GM04504 (cell line): ENCODE data around the gene CDC25B.

Source experiments
- DNase-seq: peaks from one replicate; pipeline ENCODE4 v3.0.0-alpha.2; 2012; ENCODE audit warnings: low read depth

The CDC25B gene

GRCh38 chr20:3764659-3765058 lies 31.5 kb upstream of the CDC25B start:
- DNase-seq: no peak

GRCh38 chr20:3765171-3765882 lies 30.8 kb upstream of the CDC25B start:
- DNase-seq: no peak

- no peak for DNase-seq
These were observed 29.5 kb upstream of the CDC25B start for GRCh38 chr20:3766422-3767109.

- DNase-seq: no peak
These were observed 29.0 kb upstream of the CDC25B start for GRCh38 chr20:3767110-3767426.

GRCh38 chr20:3767427-3768341 lies 28.4 kb upstream of the CDC25B start, which contains the start of gene ADISSP:
Gene ADISSP, minus strand, starts transcription at chr20:3767753. Its CDS starts 7,653 bp downstream, at chr20:3760100.
- peak; percentile 96 for DNase-seq

DNA sequence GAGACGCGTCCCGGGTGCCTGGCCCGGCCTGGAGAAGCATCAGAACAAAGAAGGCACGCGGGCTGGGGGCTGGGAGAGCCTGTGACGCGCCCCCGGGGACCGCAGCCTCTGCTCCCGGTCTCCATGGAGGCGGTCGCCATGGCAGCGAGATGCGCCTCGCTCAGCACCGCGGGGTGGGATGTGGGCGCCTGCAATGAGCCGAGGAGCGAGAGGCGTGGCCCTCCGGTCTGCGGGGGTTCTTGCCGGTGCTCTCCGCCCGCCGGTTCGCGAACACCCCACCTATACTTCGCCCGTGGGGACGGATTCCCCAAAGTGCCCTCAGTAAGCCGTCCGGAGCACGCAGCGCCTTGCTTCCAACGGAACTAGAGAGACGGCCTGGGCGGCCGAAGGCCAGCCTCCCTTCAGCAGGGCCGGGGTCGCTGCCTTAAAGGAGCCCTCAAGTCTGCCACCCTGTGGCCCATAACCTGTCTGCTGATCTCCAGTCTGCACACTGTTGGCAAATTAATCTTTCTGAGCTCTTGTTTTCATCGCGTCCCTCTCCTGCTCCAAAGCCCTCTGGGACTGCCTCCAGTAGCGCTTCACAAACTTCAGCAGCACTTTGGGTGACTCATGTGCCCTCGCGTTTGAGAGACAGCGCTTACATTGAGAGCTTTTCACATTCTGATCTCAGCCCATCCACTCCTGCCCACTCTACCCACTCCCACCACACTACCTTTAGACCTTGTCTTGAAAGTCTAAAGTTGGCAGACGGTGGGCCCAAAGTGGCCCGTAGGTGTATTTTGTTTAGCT lies 27.6 kb upstream of the CDC25B start:
- DNase-seq: peak; percentile 70

DNA sequence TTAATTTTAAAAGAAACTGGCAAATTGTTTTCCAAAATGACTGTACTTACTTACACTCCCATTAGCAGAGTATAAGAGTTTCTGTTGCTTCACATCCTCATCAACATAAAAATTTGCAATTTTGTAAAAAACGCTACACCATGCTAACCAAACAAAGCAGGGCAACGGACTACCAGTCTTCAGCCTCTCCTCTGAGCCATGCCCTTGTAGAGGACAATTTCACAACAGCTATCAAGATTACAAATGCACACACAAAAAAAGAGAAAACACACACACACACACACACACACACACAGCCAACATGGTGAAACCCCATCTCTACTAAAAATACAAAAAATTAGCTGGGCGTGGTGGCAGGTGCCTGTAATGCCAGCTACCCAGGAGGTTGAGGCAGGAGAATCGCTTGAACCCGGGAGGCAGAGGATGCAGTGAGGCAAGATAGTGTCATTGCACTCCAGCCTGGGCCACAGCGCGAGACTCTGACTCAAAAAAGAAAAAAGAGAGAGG lies 24.5 kb upstream of the CDC25B start:
- no peak for DNase-seq

DNA sequence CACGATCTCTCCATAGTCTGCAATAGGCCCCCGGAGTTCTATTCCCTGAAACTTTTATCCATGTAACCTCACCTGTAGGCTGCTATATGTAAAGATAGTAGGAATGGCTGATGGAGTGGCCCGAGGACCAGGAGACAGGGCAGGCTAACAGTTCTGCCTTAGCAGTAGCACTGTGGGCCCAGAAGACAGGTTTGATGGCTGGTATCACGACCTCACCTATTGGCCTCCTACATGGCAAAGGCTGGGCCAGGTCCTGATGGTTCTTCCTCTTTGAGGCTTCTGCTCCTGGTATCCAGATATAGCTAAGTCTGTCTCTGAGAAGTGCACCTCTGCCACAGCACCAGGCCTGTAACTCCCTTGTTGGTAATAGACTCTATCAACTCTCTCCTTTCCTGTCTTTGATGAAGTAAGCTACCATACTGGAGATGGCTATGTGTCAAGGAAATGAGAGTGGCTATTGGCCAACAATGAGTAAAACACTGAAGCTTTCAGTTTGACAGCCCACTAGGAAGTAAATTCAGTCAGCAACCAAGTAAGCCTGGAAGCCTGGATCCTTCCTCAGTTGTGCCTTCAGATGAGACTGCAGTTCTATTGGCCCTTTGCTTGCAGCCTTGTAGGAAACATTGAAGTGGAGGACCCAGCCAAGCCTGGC lies 20.5 kb upstream of the CDC25B start:
- no peak for DNase-seq

DNA sequence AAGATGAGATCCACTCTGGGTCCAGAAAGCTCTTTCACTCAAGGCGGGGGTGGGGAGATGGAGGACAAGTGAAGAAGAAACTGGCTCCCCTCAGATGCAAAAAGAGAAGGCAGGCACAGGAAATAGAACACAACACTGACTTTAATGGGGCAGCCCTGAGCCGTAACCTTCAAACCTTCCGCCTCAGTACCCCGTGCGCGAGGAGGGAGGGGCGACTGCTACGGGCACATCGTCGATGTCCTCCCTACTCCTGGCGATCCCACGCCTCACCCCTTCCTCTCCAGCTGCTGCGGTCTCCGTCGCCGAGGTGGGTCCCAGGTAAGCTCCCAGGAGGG lies 18.8 kb upstream of the CDC25B start:
- no peak for DNase-seq

DNA sequence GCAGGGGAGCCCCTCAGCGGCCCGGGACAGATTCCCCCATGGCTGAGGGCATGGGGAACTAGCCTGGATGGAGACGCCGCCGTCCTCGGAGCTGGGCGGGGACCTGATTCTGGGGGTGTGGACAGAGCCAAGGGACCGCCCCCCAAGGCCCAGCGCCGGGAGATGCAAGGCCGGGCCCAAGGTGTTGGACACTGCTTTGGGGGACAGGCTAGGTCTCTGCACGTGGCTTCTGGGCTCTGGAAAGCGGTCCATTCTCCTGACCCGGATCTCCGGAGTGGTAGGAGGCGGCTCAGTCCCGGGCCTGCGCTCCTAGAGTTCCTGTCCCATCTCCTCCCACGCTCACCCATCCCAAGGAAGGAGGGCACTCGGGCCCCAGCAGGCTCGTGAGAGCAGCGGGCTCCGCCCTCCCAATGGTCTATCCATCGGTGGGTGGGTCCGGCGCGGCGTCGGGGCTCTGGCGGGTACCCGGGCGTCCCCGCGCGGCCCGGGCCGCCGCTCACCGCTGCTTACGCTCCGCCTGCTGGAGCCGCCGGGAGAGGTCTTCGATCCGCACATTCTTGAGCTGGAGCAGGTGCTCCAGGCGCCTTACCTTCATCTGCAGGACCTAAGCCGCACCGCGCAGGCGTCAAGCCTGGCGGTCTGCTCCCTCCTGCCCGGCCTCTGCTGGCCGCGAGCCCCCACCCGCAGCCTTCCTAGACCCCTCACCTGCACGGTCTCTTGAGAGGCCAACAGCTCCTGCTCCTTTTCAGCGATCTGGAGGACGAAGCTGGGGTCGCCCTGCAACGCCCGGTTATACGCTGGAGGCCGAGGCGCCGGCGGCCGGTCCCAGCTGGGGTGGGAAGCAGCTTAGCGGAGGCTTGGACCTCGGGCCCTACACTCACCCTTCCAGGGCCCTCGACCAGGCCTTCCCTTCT lies 18.1 kb upstream of the CDC25B start:
- no peak for DNase-seq

DNA sequence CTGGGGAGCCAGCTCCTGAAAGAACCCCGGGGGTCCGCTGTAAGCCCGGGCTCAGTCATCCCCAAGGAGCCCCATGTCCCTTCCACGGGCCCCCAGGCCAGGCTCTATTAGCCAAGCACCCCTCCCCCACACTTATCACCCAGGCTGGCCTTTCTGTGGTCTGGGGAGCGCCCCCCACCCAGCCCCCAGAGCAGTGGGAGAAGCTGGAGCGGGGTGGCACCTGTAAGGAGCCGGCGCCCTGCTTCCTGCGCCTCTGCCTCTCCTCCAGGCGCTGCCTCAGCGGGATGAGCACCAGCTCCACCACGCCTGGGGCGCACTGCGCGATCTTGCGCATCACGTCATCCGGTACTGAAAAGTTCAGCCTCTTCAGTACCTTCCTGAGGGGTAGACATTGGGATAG lies 17.1 kb upstream of the CDC25B start:
- no peak for DNase-seq

GRCh38 chr20:3781153-3781910 lies 14.8 kb upstream of the CDC25B start, which contains the start of gene SPEF1:
Gene SPEF1, minus strand, starts transcription at chr20:3781448. Its CDS starts 161 bp downstream, at chr20:3781287.
- DNase-seq: peak; percentile 91

GRCh38 chr20:3782597-3782996 lies 13.5 kb upstream of the CDC25B start:
- DNase-seq: no peak

GRCh38 chr20:3783068-3783489 lies 13.0 kb upstream of the CDC25B start:
- no peak for DNase-seq

GRCh38 chr20:3783511-3784195 lies 12.5 kb upstream of the CDC25B start:
- DNase-seq: no peak

GRCh38 chr20:3784216-3784853 lies 11.8 kb upstream of the CDC25B start:
- DNase-seq: no peak

- DNase-seq: no peak
These were observed 11.3 kb upstream of the CDC25B start for GRCh38 chr20:3784863-3785239.
